HFF-Myc (cell line): ENCODE data around the gene LCP2.

Source experiments
- DNase-seq: peaks from one replicate; pipeline ENCODE4 v3.0.0-alpha.2; 2011; ENCODE audit warnings: low read depth; ENCODE audit errors: extremely low read depth
- H3K4me3 ChIP-seq: replicated peaks from 2 replicates; pipeline ENCODE4 v1.5.1; 2011; ENCODE audit warnings: low read depth, mild to moderate bottlenecking, control low read depth, low read length
- CTCF ChIP-seq: IDR thresholded peaks from 2 replicates; pipeline ENCODE4 v1.5.1; 2012; ENCODE audit warnings: mild to moderate bottlenecking, low read depth, low read length, control low read depth; ENCODE audit errors: missing control alignments

Gene LCP2

GRCh38 chr5:170201311-170201710 is 96.3 kb downstream of the LCP2 start:
- TF ChIP-seq CTCF, result no peak

GRCh38 chr5:170200876-170201275 is 96.7 kb downstream of the LCP2 start:
- no peak overlapping the region for H3K4me3 ChIP-seq
- TF ChIP-seq CTCF, result no peak
- DNase-seq, result no peak

More at GRCh38 chr5:170201311-170201710, 96.3 kb downstream of the LCP2 start:
- no peak overlapping the region for H3K4me3 ChIP-seq
- DNase-seq, result no peak
